Testis (tissue), 2 donors: ENCODE data around the gene VPS26B.
"Not testable (repeated sequence)": the region's sequence is repeated elsewhere in the genome, so short reads cannot be mapped to it uniquely, and the experiment has no call there.

Source experiments
- CTCF ChIP-seq, 3 experiments: fragments of 450-650 bp in 2 of 3; fragments of 200-600 bp in 1 of 3; sonication (generic) in 1 of 3; IDR thresholded peaks; one replicate each; pipeline ENCODE4 v1.5.1; 2016 to 2019; ENCODE audit warnings: antibody characterized with exemption in 3 of 3, mild to moderate bottlenecking in 2 of 3, moderate library complexity in 1 of 3
- POLR2A ChIP-seq: fragments of 450-650 bp; IDR thresholded peaks from one replicate; pipeline ENCODE4 v1.6.1; 2017; ENCODE audit warnings: antibody characterized with exemption, mild to moderate bottlenecking, moderate library complexity

GRCh38 chr11:134255184-134255561 lies 30.7 kb downstream of the VPS26B start:
- TF ChIP-seq CTCF (IDR thresholded peaks at IDR 0.05); POLR2A: not testable (repeated sequence)
